Upper lobe of left lung (tissue), 4 donors: ENCODE results near the gene C1QL1.

ENCODE experiments used
- EP300 ChIP-seq, 4 donors: sonication (generic); formaldehyde crosslinking; IDR thresholded peaks; one replicate each; pipeline ENCODE4 v1.5.1; 2017; ENCODE audit warnings: antibody characterized with exemption in 4 of 4, control low read depth in 2 of 4
- POLR2A ChIP-seq, 4 donors: fragments of 450-650 bp; IDR thresholded peaks; one replicate each; pipeline ENCODE4 v1.5.1; 2016 to 2017; ENCODE audit warnings: antibody characterized with exemption in 4 of 4, mild to moderate bottlenecking in 2 of 4
- POLR2AphosphoS5 ChIP-seq, 2 donors: sonication (generic); formaldehyde crosslinking; IDR thresholded peaks; one replicate each; pipeline ENCODE4 v1.5.1; 2017; ENCODE audit warnings: antibody characterized with exemption in 2 of 2
- TF ChIP-seq, protein P1 (sequence below), 6 experiments: fragments of 450-650 bp in 4 of 6; fragments of 200-600 bp in 2 of 6; sonication (generic) in 2 of 6; IDR thresholded peaks; one replicate each; pipeline ENCODE4 v1.5.1; 2016 to 2019; ENCODE audit warnings: antibody characterized with exemption in 6 of 6

DNA sequence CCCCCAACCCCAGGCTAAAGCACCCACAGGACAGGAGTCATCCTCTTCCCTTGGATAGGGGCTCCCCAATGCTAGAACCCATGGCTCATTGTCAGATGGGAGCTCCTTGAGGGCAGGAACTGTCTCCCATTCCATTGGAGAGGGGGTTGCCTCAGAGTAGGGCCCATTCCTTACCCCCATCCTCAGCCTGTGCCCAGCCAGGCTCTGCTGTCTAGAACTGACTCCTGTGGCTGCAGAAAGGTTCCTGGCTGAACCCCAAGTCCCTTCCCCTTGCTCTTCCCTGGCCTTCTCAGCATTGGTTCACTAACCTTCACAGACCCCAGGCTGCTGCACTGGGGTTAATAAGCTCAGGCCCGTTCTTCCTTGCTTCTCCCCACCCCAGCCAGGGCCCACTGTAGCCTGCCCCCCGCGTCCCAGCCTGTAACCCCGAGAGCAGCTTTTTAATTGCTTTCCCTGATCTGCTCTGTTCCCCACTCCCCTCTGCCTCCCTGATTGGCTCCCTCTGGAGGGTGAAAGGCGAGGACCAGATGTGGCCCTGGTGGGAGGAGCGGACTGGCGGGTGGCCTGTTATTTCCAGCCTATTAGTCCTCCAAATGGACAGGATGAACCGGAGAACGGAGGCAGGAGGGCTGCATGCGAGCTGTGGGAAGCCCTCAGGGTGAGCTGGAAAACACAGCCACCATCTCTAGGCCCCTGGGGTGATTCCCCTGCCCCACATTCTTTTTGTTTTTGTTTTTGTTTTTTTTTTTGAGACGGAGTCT is 46.8 kb downstream of the C1QL1 start:
- TF ChIP-seq, protein P1, sequence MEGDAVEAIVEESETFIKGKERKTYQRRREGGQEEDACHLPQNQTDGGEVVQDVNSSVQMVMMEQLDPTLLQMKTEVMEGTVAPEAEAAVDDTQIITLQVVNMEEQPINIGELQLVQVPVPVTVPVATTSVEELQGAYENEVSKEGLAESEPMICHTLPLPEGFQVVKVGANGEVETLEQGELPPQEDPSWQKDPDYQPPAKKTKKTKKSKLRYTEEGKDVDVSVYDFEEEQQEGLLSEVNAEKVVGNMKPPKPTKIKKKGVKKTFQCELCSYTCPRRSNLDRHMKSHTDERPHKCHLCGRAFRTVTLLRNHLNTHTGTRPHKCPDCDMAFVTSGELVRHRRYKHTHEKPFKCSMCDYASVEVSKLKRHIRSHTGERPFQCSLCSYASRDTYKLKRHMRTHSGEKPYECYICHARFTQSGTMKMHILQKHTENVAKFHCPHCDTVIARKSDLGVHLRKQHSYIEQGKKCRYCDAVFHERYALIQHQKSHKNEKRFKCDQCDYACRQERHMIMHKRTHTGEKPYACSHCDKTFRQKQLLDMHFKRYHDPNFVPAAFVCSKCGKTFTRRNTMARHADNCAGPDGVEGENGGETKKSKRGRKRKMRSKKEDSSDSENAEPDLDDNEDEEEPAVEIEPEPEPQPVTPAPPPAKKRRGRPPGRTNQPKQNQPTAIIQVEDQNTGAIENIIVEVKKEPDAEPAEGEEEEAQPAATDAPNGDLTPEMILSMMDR (IDR thresholded peaks at IDR 0.05), result no peak
- TF ChIP-seq POLR2AphosphoS5 (IDR thresholded peaks at IDR 0.05), result no peak
- TF ChIP-seq POLR2A (IDR thresholded peaks at IDR 0.05), result no peak
- no peak for TF ChIP-seq EP300 (IDR thresholded peaks at IDR 0.05)
